D341Med (cell line): Measurements from ENCODE around the gene TDRD12.

Source experiments
- DNase-seq: peaks from one replicate; pipeline ENCODE4 v3.0.0; 2012; ENCODE audit warnings: low spot score

The TDRD12 gene

DNA sequence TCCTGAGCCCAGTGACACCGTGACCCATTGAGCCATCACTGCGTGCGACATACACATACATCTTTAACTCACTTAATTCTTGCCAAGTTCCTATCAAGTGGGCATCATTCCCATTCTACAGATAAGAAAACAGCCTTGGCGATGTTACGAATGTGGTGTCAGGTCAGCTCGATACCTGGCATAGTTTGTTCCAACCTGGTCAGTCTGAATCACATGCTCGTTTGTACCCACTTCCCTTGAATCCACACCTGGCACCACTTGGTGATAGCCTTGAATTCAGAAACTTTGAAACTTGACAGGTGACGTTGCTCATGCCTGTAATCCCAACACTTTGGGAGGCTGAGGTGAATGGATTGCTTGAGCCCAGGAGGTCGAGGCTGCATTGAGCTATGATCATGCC, 90.9 kb downstream of the TDRD12 start:
- DNase-seq = no peak

DNA sequence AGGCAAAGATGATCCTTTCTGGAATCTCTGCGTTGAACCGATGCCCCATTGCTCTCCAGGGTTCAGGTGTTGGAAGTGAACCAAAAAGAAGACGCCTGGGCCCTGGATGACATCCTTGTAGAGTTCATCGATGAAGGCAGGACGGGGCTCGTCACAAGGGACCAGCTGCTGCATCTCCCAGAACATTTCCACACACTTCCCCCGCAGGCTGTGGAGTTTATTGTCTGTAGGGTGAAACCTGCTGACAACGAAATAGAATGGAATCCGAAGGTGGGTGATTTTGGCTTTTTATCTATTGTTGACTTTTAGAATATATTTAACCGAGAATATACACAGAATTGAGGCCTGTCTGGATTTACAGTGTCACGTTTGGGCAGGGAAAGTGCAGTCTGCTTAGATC, 91.6 kb downstream of the TDRD12 start:
- DNase-seq = no peak

DNA sequence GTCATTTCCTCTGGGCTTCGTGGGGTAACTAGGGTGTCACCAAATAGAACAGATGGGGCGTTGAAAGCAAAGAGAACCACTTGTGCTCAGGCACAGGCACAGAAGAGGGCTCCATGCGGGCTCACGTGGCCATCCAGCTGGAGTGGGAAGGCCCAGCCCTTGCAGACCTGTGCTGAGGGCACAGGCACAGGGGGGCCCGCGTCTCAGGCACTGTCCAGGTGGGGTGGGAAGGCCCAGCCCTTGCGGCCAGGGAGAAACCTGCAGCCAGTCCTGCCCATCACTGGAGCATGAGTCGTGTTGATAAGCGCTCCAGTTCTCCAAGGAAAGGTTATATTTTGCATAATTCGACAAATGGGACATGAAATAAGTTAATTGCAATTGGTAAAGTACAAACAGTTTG, 92.5 kb downstream of the TDRD12 start:
- DNase-seq = no peak

DNA sequence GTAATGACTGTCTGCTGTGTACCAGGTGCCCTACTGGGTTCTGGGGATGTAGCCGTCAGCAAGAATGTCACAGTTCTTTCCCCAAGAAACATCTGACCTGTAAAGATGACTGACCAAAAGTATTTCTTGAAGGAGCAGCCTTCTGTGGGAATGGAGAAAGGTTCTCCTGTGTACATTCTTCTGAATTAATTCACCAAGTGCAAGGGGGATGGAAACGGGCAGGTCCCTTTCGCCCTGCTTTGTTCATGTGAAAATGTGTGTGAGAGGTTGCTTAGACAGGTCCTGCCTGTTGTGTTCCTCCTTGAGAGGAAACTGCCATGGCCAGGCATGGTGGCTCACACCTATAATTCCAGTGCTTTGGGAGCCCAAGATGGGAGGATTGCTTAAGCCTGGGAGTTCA, 93.0 kb downstream of the TDRD12 start:
- DNase-seq = no peak

DNA sequence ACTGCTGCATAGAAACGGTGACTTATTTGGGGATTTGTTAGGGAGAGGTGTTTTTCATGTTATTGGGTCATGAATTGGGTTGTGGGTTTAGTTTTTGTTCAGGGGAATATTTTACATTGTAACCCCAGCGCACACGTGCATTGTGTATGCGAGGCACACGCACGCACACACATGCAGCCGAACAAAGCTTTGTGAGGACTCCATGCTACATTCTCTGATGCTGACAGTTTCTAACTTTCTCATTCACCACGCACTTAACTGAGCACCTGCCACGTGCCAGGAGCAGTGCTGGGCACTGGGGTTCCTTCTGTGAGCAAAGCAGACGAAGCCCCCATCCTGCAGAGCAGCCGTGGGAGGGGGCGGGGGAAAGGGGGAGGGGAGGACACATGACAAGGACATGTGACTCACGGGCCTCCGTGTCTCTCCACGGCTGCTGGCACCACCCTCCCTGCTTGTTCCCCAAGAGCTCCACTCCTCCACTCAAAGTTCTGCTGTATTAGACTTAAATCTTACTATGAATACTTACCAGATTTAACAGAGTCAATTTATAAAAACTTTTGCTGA, 94.4 kb downstream of the TDRD12 start:
- DNase-seq = no peak

DNA sequence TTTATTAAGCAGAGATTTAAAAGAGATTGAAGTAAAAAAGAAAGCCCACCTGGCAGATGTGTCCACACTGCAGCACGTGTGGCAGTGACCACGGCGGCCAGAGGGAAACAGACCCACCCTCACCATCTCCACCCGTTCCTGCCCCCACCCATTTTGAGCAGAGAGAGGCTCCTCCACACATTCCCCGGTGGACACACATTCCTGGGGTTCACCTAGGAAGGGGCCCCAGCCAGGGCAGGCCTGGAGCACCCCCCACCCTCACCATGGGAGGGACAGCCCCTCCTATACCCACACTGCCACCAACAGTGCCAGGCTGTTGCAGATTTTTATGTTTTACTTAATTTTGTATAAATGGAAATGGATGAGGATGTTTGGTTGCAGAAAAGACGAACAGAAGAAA, 95.1 kb downstream of the TDRD12 start:
- no peak for DNase-seq

DNA sequence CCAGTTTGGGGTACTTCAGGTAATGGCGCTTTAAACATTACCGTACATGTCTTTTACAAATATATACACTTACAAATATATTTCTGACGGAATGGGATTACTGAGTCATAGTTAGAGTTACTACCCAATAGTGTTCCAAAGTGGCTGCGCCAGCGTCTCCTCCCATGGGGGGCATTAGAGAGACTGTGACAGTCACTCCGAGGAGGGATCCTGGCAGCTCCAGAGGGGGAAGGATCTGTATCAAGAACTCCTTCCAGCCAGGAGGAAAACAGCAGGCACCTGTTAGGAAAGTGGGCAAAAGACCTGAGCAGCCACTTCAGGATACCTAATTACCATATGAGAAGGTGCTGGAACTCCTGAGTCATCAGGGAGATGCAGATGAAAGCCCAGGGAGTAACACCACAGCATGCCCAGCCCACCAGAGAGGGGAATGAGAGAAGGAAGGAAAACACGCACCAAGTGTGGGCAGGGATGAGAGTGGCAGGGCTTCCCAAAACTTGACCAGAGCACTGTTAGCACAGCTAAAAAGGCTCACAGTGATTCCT, 97.1 kb downstream of the TDRD12 start:
- DNase-seq = no peak

DNA sequence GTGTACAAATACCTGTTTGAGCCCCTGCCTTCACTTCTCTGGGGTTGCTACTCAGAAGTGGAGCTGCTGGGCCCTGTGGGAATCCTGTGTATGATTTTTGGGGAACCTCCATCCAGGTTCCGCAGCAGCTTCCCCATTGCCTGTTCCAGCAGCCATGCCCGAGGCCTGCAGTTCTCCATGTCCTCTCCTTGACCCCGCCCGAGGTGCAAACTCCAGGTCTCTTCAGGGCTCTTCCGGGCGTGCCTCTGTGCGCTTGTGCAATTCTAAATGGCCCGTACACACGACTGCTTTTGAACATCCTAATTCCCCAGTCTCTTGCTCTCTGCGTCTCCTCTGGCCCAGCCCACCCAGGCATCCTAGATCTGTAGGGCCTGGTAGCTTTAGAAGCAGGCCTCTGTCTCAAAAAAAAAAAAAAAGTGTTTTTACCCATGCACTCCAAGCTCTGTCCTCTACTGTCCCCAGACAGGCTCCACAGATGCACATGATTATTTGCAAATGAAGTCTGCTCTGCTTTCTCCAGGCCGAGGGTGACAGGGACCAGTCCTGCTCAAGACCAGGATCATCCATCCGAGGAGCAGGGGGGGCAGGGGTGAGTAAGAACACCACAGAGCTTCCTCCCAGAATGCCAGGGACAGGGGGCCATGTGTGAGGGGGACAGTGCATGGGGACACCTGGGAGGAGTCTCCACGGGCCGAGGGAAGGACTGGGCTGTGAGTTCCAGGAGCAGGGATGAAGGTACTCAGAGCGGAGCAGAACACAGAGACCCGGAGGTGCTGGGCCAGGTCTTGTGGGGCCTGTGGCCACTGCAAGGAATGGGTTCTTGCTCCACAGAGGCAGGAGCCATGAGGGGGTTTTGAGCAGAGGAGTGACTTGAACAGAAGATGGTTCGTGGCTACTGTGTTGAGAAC, 98.3 kb downstream of the TDRD12 start:
- DNase-seq = no peak

DNA sequence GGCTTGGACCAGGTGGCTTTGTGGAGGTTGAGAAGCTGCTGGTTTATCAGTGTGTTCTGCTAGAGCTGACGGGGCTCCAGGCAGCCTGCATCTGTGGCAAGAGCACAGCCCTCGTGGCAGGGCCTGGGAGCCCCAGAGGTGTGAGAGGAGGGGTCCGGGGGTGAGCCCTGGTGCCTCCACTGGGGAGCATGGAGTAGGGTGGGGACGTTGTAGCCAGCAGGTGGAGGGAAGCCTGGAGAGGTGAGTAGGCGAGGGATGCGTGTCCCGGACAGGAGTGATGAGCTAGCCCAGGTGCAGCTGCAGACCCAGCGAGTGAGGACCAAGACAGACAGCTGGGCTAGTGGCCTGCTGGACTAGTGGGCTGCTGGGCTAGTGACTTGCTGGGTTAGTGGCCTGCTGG, 99.0 kb downstream of the TDRD12 start:
- DNase-seq = no peak

DNA sequence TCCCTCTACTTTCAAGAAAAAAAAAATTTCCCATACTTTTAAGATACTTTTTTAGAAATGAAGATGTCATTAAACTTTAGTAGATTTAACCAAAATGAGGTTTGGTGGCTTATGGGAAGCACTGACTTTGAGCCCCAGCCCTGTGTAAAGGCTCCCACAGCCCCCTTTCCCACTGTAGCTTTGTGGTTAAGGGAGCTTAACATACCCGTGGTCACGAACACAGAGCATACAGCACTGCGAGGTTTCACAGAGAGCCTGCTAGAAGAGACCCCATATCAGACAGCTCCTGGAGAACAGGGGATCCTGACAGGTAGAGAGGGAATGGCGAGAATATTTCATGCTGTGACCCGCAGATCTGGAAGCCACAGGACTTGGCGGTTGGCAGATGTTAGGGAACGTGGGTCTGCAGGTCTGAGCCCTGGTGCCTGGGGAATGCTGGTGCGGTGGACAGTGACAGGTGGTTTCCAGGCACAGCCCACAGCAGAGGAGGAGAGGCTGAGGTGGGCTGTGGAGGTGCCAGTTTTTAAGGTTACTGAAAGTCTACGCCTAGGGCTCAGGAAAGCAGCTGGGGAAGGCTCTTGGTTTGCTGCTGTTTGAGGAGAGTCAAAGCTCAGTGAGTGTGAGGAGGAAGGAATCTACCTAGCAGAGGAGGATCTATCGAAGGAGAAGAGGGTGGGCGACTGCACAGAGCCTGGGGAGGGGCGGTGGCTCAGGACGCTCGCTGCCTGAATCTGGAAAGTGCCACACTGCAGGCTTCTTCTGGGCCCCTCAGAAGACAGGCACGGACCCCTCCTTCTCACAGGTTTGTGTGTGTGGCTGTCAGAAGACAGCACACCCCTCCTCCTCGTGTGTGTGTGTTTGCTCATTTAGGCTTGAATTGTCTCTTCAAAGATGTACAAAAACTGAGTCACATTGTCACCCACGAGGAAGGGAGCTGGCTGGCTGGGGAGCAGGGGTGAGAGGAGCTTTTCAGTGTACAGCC, 100.1 kb downstream of the TDRD12 start:
- DNase-seq = no peak

DNA sequence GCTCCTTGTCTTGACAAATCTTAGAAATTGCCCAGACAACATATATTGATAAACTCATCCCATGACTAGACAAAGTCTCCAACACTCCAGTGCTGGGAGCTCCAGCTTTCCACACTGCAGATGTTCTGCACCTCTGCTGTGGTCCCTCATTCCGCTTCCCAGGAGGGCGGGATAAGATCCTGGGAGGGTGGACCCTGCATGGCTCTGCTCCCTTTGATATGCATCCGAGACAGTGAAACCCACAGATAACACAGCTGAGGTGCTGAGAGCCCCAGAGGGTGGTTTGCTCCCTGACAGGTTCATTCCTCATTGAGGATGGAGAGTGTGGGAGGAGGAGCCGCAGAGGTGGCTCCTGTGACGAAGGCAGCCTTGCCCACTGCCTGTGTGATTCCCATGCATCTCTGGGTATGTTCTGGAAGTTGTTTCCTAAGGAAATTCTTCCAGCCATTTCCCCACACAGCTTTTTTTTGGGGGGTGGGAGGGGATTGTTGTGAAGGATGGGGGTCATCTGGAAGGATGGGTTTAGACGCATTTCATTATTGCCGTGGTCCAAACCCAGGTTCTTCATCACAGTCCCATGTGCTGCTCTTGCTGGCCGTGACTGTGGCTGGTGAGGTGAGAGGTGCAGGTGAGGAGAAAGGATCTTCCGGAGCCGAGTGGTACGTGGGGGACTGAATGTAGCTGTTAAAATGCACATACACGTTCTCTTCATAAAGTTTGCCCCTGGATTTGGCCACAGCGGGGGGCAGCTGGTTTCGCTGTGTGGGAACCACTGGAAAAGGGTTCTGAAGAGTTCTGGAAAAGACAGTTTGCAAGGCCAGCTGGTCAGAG, 103.6 kb downstream of the TDRD12 start:
- DNase-seq = no peak

DNA sequence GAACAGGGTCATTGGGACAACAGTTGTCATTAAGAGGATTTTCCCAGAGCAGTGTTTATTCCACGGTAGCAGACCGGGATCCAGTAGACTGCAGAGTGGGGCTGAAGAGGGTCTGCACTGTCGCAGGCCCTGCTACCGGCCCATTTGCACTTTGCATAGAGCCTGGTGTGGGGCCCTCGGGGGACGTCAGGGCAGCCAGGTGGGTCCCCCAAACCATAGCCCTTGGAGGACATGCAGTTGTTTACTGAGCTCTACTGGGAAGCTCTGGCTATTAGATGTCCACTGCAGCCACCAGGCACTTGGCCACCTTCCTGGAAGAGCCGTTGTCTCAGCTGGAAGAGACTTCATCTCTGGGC, 104.2 kb downstream of the TDRD12 start:
- no peak for DNase-seq

DNA sequence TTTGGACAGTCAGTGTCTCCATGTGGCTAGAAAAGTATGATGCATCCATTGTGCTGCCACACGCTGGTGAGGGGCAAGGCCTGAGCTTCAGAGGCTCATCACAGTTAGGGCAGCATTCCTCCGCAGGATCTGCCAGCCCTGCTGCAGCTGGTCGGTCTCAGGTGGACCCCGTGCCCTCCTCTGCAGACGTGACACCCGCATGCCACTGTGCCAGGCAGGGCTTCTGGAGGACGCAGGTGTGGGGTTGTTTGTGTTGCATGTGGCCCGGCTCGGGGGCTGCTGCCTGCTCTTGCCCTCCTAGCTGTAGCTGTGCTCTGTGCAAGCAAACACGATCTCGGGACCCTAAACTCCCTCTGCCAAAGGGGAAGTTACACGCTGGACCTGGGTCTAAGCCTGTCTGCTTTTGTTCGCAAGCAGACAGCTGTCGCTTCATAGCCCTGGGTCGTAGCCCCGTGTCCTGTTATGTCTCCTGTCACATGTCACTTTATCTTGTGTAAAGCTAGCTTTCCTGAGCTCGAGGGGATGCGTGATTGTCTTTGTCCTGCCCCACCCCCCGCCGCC, 104.7 kb downstream of the TDRD12 start:
- DNase-seq = no peak

DNA sequence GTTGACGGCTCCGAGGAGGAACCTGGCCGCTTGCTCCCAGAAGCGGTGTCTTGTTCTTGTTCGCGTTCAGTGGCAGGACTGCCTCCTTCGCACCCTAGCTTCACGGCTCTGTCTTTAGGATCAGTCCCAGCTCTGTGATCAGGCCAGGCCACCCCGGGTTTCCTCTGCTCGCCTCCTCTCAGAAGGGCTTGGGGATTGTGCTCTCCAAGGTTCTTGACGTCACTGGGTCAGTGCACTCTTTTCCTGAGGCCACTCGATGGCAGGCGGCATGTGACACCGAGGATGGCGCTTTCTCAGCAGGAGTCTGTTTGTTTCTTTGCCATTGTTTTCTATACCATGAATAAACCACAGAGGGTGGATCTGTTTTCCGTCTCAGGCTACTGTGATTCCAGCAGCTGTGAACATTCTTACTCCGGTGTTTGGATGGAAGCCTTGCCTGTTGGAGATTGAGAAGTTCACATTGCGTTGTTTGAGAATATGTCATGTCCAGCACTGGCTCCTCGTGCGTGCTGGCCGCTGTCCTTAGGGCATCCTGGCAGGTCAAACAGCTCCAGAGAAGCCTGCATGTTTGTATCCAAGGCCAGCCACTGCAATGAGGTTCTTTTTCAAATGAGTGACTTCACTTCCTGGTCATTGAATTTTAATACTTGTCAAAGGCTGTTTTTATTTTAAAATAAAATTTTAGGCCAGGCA, 105.5 kb downstream of the TDRD12 start:
- no peak for DNase-seq

DNA sequence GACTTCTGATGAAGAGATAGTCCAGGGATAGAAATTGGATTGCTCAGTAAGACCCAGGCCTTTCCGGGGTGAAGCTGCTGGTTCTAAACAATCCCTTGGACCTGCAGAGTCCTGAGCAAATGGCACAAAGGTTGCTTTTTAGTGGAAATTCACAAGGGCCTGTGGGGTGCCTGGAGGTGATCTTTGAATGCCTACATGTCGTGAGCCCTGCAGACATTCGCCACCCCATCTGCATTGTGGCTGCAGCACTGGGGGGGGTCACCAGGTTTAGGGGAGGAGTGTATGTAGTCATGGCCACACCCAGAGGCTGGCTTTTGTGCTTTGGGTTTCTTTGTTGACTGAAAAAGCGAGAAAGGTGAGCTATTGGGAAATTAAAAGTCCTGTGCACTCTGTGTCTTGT, 108.6 kb downstream of the TDRD12 start:
- DNase-seq = no peak

DNA sequence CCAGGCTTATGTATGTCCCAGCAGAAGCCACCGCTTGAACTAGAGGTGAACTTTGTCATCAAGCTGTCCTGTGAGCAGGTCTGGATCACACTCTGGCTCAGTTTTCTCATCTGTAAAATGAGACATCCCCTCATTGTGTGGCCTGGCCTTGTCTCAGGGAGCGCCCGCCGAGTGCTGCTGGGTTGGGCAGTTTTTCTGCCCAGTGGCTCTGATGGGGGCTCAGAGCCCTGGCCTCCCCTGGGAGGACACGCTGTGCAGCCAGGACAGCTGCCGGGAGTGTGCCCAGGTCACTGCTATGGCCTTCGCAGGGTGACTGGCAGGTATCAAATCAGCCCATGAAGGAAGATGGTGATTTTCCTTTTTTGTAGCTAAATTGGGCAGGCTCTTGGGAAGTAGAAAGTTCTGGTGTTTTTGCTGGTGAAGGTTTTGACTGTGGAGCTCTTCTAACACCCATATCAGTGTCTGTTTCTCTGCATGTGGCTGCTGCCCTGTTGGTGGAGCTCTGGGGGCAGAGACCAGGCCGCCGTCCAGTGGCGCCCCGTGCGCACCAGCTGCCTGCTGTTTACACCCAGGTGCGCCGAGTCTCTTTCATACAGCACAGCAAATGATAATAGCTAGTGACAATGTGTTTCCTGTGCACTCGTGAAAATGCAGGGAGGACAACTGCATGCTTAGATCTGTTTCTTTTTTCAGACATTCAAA, 109.2 kb downstream of the TDRD12 start:
- DNase-seq = no peak

DNA sequence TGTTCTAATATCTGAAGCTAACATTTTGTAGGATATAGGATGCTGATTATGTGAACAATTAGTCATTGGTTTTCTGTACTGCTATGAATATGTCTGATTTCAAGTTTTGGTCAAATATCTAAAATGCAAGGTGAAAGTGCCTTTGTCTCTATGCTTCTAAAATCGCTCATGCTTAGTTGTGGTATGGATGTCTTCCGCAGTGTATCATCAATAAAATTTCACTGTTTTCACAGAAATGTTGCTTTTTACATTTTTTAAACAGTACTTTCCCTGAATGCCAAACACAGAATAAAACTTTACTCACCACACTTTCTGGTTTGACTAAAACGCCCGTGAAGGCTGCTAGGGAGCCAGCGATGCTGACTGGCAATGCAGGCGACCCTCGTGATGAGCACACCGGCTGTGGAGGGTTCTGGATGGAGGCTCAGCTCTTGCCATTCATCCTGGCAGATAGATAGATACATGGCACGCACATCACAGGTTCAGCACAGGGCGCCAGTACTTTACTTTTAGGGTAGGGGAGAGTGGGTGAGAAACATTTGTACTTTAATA, 109.9 kb downstream of the TDRD12 start:
- DNase-seq = no peak

DNA sequence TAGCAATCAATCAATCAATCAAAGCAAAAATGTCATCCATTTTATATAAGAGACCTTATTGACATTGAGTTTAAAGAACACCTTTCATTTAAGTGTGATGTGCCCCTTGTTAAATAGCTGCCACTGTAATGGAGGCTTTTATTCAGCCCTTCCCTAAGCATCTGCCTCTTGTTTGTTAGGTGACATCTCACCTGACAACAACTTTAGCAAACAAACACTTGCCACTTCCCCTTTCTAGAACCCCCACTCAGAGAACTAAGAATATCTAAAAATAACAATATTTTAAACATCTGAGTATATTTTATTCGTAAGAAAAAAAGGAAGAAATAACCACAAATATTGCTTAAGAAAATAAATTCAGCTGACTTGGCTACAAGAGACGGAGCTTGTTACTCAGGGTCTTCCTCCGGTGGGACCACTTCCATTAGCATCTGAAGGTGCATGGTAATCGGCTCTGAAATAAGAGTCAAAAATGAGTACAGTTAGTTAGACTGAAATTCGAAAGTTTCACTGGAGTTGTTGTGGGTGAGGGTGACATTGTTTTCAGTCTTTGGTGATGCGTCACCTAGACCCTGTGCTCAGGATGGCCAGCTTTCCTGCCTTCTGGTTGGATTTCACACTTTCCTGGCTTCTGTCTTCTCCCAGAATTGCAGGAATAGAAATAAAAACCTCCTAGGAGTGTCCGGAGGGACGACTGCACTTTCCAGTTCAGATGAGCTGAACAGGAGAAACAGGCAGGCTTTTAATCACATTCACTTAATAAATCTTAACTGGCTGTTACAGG, 110.9 kb downstream of the TDRD12 start:
- no peak for DNase-seq

DNA sequence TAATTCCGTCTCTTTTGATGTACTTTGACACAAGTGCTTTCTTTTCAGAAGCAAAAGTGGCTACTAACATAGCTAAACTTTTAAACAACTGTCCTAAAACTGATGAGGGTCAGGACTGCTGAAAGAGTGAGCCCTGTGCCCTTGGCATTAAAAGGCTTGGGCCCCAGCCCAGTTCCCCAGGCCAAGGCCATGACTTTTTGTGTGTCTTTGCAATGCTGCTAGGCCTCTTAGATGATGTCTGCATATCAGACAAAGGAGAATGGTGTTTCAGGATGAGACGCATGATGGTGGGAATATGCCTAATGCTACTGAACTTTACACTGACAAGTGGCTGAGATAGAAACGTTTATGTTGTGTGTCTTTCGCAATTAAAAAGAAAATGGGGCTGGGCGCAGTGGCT, 112.0 kb downstream of the TDRD12 start:
- no peak for DNase-seq
